Lung microvascular endothelial cell (primary cell): Measurements from ENCODE around the gene LRP1B. TPM values are rescaled to one million over a fixed set of nuclear protein-coding genes. Genes with fewer than 3 reads are reported as not detected.

Experiments
- DNase-seq, 2 donors: peaks; one replicate each; pipeline versions ENCODE4 v3.0.0 to v3.0.0-alpha.2; 2010; ENCODE audit warnings: low read depth in 2 of 2
- total RNA-seq: library from RNA; depleted of rRNA; stranded (reverse); fragments of >200 nt; gene quantifications from 2 replicates; pipeline ENCODE4 v1.2.1, GENCODE V29; 2014

LRP1B gene
- total RNA-seq, 1 donor from 2014 or later = not detected

GRCh38 chr2:141957827-141958450, 172.9 kb downstream of the LRP1B start:
- DNase-seq = no peak

- no peak for DNase-seq
Observed at GRCh38 chr2:141957321-141957720, 173.5 kb downstream of the LRP1B start.

GRCh38 chr2:141947396-141948114, 183.3 kb downstream of the LRP1B start:
- DNase-seq = no peak

GRCh38 chr2:141946016-141946415, 184.8 kb downstream of the LRP1B start:
- no peak for DNase-seq

- DNase-seq = no peak
Observed at GRCh38 chr2:141943918-141944317, 186.9 kb downstream of the LRP1B start.

- DNase-seq = no peak
Observed at GRCh38 chr2:141942006-141942789, 188.6 kb downstream of the LRP1B start.

GRCh38 chr2:141941210-141941714, 189.6 kb downstream of the LRP1B start:
- DNase-seq = no peak

GRCh38 chr2:141940709-141941108, 190.1 kb downstream of the LRP1B start:
- DNase-seq = no peak

GRCh38 chr2:141933226-141933625, 197.6 kb downstream of the LRP1B start:
- DNase-seq = no peak

GRCh38 chr2:141932261-141932660, 198.6 kb downstream of the LRP1B start:
- no peak for DNase-seq

GRCh38 chr2:141931797-141932196, 199.0 kb downstream of the LRP1B start:
- no peak for DNase-seq

GRCh38 chr2:141930803-141931202, 200.0 kb downstream of the LRP1B start:
- DNase-seq = no peak

GRCh38 chr2:141929331-141930252, 201.2 kb downstream of the LRP1B start:
- DNase-seq = no peak

- DNase-seq = no peak
Observed at GRCh38 chr2:141928476-141928875, 202.3 kb downstream of the LRP1B start.

GRCh38 chr2:141927536-141927935, 203.3 kb downstream of the LRP1B start:
- DNase-seq = no peak

GRCh38 chr2:141925511-141925910, 205.3 kb downstream of the LRP1B start:
- no peak for DNase-seq

GRCh38 chr2:141923657-141924056, 207.2 kb downstream of the LRP1B start:
- DNase-seq = no peak

GRCh38 chr2:141911485-141912066, 219.2 kb downstream of the LRP1B start:
- DNase-seq = peak; percentile 29 to 31

GRCh38 chr2:141906678-141907077, 224.1 kb downstream of the LRP1B start:
- no peak for DNase-seq

GRCh38 chr2:141900826-141901225, 230.0 kb downstream of the LRP1B start:
- DNase-seq = no peak

GRCh38 chr2:141899740-141900139, 231.1 kb downstream of the LRP1B start:
- DNase-seq = no peak
